ENCODE results near the gene RAB25. TPM values are rescaled to one million over a fixed set of nuclear protein-coding genes. Genes with fewer than 3 reads are reported as not detected.
A peak's percentile ranks its signal among the peaks of the same experiment; 100 is the strongest.

The RAB25 gene
- total RNA-seq, 1 donor from 2014 or later, result 3.1 TPM

DNA sequence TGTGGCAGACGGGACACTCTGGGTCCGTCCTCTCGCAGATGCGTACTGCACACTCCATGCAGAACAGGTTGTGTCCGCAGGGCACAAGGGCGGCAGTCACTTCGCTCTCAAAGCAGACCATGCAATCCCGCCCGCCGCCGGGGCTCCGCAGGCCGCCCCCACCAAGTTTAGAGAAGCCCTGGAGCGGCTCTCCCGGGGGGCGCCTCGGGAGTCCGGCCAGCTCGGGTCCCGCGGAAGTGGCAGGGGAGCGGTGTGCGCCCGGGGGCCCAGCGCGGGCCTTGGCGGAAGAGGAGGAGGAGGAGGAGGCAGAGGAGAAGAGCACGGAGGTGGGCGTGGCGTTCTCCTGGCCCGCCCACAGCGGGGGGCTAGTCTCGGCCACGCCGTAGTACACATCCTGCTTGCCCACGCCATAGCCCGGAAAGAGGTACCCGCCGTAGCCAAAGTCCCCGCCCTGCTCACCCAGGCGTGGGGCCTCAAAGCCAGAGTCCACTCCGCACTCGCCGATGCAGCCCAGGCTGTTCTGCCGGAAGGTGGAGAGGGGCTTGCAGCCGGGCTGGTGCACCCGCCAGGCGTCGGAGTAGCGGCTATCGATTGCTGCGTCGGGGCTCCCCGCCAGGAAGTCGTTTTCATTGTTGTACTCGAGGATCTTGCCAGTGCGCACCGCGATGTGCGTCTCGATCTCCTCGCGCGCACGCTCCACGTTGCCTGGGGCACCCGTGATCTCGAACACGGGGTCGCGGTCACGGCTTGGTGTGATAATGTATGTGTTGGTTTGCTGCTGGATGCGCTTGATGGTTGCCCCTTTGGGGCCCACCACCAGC, 15.9 kb downstream of the RAB25 start:
- Histone ChIP-seq H3K79me2 (ENCODE audit: insufficient read depth, low read length) (peaks cover 70% of the 10 kb centered on the region), H3K4me2 (ENCODE audit: low read length) (peak overlapping the region; percentile 94), H3K4me1 (ENCODE audit: insufficient read depth, low read length) (peaks cover 28% of the 10 kb centered on the region), H3K9me3 (ENCODE audit: insufficient read depth, low read depth, low read length) (no peaks in the 10 kb centered on the region), H3K36me3 (ENCODE audit: insufficient read depth, low read length) (peaks cover 7% of the 10 kb centered on the region), H3K9ac (ENCODE audit: low read length) (no peak overlapping the region), H3K4me3 (ENCODE audit: insufficient read depth, low read depth, low read length) (no peak overlapping the region), H3K27ac (ENCODE audit: low read depth, low read length) (no peak overlapping the region), H4K20me1 (ENCODE audit: insufficient read depth, low read length) (peaks cover 86% of the 10 kb centered on the region), H3K27me3 (ENCODE audit: insufficient read depth, low read length) (no peaks in the 10 kb centered on the region), H2AFZ (ENCODE audit: low read depth, low read length) (no peak overlapping the region)
- FAIRE-seq (no peak), DNase-seq (ENCODE audit: low read depth) (no peak)
- peaks cover 20% of the 10 kb centered on the region for H3K36me3 Mint-ChIP-seq (ENCODE audit: low read depth, unreplicated experiment)
- no peaks in the 10 kb centered on the region for H3K9me3 Mint-ChIP-seq (ENCODE audit: unreplicated experiment)
- H3K4me1 Mint-ChIP-seq (ENCODE audit: low read depth, unreplicated experiment), result peaks cover 44% of the 10 kb centered on the region
- H3K27me3 Mint-ChIP-seq (ENCODE audit: low read depth, unreplicated experiment), result no peaks in the 10 kb centered on the region
- TF ChIP-seq EZH2 (IDR thresholded peaks at IDR 0.05; ENCODE audit: insufficient read depth, low read length), result no peak
- TF ChIP-seq, protein P1, sequence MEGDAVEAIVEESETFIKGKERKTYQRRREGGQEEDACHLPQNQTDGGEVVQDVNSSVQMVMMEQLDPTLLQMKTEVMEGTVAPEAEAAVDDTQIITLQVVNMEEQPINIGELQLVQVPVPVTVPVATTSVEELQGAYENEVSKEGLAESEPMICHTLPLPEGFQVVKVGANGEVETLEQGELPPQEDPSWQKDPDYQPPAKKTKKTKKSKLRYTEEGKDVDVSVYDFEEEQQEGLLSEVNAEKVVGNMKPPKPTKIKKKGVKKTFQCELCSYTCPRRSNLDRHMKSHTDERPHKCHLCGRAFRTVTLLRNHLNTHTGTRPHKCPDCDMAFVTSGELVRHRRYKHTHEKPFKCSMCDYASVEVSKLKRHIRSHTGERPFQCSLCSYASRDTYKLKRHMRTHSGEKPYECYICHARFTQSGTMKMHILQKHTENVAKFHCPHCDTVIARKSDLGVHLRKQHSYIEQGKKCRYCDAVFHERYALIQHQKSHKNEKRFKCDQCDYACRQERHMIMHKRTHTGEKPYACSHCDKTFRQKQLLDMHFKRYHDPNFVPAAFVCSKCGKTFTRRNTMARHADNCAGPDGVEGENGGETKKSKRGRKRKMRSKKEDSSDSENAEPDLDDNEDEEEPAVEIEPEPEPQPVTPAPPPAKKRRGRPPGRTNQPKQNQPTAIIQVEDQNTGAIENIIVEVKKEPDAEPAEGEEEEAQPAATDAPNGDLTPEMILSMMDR (IDR thresholded peaks at IDR 0.05; ENCODE audit: insufficient read depth, low read depth, low read length), result no peak
- H3K27ac Mint-ChIP-seq (ENCODE audit: unreplicated experiment), result no peak overlapping the region
- H3K4me3 Mint-ChIP-seq (ENCODE audit: unreplicated experiment), result no peak overlapping the region

DNA sequence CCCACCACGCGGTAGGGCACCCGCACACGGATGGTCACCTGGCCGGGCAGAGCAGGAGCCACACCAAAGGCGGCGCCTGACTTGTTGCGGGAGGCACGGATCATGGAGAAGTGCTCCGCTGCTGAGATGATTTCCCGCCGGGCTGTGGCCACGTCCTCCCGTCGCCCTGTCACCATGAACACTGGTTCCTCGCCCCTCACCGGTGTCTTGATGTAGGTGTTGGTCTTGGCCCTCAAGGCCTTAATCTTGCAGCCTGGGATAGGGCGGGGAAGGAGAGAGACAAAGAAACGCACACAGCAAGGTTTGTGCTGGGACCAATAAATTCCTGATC, 16.4 kb downstream of the RAB25 start:
- TF ChIP-seq, protein P1 (IDR thresholded peaks at IDR 0.05; ENCODE audit: insufficient read depth, low read depth, low read length), result no peak
- no peak for TF ChIP-seq EZH2 (IDR thresholded peaks at IDR 0.05; ENCODE audit: insufficient read depth, low read length)
- no peak overlapping the region for H3K27ac ChIP-seq (ENCODE audit: low read depth, low read length)
- Mint-ChIP-seq H3K27ac (ENCODE audit: unreplicated experiment) (no peak overlapping the region), H3K4me3 (ENCODE audit: unreplicated experiment) (no peak overlapping the region), H3K4me1 (ENCODE audit: low read depth, unreplicated experiment) (peaks cover 44% of the 10 kb centered on the region), H3K36me3 (ENCODE audit: low read depth, unreplicated experiment) (peaks cover 20% of the 10 kb centered on the region), H3K27me3 (ENCODE audit: low read depth, unreplicated experiment) (no peaks in the 10 kb centered on the region), H3K9me3 (ENCODE audit: unreplicated experiment) (no peaks in the 10 kb centered on the region)
- H3K4me1 ChIP-seq (ENCODE audit: insufficient read depth, low read length), result peaks cover 28% of the 10 kb centered on the region
- H3K79me2 ChIP-seq (ENCODE audit: insufficient read depth, low read length), result peaks cover 74% of the 10 kb centered on the region
- no peak overlapping the region for H3K9ac ChIP-seq (ENCODE audit: low read length)
- H3K9me3 ChIP-seq (ENCODE audit: insufficient read depth, low read depth, low read length), result no peaks in the 10 kb centered on the region
- FAIRE-seq, result no peak
- DNase-seq (ENCODE audit: low read depth), result no peak
- no peaks in the 10 kb centered on the region for H3K27me3 ChIP-seq (ENCODE audit: insufficient read depth, low read length)
- peaks cover 82% of the 10 kb centered on the region for H4K20me1 ChIP-seq (ENCODE audit: insufficient read depth, low read length)
- peaks cover 7% of the 10 kb centered on the region for H3K36me3 ChIP-seq (ENCODE audit: insufficient read depth, low read length)
- H3K4me3 ChIP-seq (ENCODE audit: insufficient read depth, low read depth, low read length), result no peak overlapping the region
- H3K4me2 ChIP-seq (ENCODE audit: low read length), result peak overlapping the region; percentile 94
- no peak overlapping the region for H2AFZ ChIP-seq (ENCODE audit: low read depth, low read length)

DNA sequence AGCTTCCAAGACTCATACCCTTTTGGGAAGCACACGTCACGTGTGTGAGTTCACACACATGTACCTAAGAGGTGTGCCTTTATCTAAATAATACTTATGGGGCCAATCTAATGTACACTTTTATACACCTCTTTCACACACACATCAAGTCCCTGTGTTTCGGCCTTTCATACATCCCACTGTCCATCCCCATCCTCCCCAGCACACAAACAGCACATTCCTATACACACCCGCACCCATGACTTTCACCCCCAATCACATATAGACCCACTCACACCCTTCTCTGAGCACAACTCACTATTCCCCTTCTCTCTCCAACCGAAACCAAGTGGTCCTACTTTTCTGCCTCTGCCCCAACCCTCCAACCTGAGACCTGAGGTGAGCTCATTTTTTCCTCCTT, 17.8 kb downstream of the RAB25 start:
- H3K9me3 ChIP-seq (ENCODE audit: insufficient read depth, low read depth, low read length), result no peaks in the 10 kb centered on the region
- Mint-ChIP-seq H3K36me3 (ENCODE audit: low read depth, unreplicated experiment) (peaks cover 18% of the 10 kb centered on the region), H3K27me3 (ENCODE audit: low read depth, unreplicated experiment) (no peaks in the 10 kb centered on the region), H3K9me3 (ENCODE audit: unreplicated experiment) (no peaks in the 10 kb centered on the region), H3K4me1 (ENCODE audit: low read depth, unreplicated experiment) (peaks cover 38% of the 10 kb centered on the region), H3K27ac (ENCODE audit: unreplicated experiment) (no peak overlapping the region), H3K4me3 (ENCODE audit: unreplicated experiment) (peak overlapping the region; percentile 76)
- H3K27me3 ChIP-seq (ENCODE audit: insufficient read depth, low read length), result no peaks in the 10 kb centered on the region
- H3K4me1 ChIP-seq (ENCODE audit: insufficient read depth, low read length), result peaks cover 30% of the 10 kb centered on the region
- H3K9ac ChIP-seq (ENCODE audit: low read length), result peak overlapping the region; percentile 52
- no peak overlapping the region for H3K27ac ChIP-seq (ENCODE audit: low read depth, low read length)
- no peak for FAIRE-seq
- DNase-seq (ENCODE audit: low read depth), result no peak
- peaks cover 2% of the 10 kb centered on the region for H3K36me3 ChIP-seq (ENCODE audit: insufficient read depth, low read length)
- H3K4me2 ChIP-seq (ENCODE audit: low read length), result peak overlapping the region; percentile 94
- H2AFZ ChIP-seq (ENCODE audit: low read depth, low read length), result no peak overlapping the region
- peaks cover 85% of the 10 kb centered on the region for H3K79me2 ChIP-seq (ENCODE audit: insufficient read depth, low read length)
- TF ChIP-seq, protein P1 (IDR thresholded peaks at IDR 0.05; ENCODE audit: insufficient read depth, low read depth, low read length), result no peak
- TF ChIP-seq EZH2 (IDR thresholded peaks at IDR 0.05; ENCODE audit: insufficient read depth, low read length), result no peak
- H3K4me3 ChIP-seq (ENCODE audit: insufficient read depth, low read depth, low read length), result no peak overlapping the region
- H4K20me1 ChIP-seq (ENCODE audit: insufficient read depth, low read length), result peaks cover 73% of the 10 kb centered on the region

All from astrocyte (in vitro differentiated cells and primary cell).